Keratinocyte (primary cell): ENCODE data around the gene LHPP. TPM values are rescaled to one million over a fixed set of nuclear protein-coding genes. Genes with fewer than 3 reads are reported as not detected.
A peak's percentile ranks its signal among the peaks of the same experiment; 100 is the strongest.

Experiments used
- DNase-seq: peaks from one replicate; pipeline ENCODE4 v3.0.0-alpha.2; 2011; ENCODE audit warnings: low read depth, missing footprints, low spot score
- FAIRE-seq: peaks from 2 replicates; lab custom pipeline; 2011; peaks lifted over from hg19 to GRCh38; lab: Jason Lieb, UNC
- H2AFZ ChIP-seq: 2 replicates; pipeline ENCODE4 v1.6.0; 2012; ENCODE audit warnings: low read length, control low read depth, inconsistent platforms; ENCODE audit not compliant: control insufficient read depth
- H3K27ac ChIP-seq: 2 replicates; pipeline ENCODE4 v1.5.1; 2011; ENCODE audit warnings: low read length; ENCODE audit not compliant: control insufficient read depth, insufficient read depth
- H3K27me3 ChIP-seq: 3 replicates; pipeline ENCODE4 v1.6.0; 2011; ENCODE audit warnings: low read length; ENCODE audit not compliant: control insufficient read depth, insufficient read depth; ENCODE audit errors: extremely low read depth
- H3K36me3 ChIP-seq, 2 experiments: 2 replicates in 1 of 2; 3 replicates in 1 of 2; pipeline ENCODE4 v1.5.1; 2011; ENCODE audit warnings: low read length in 2 of 2, mild to moderate bottlenecking in 1 of 2; ENCODE audit not compliant: control insufficient read depth in 2 of 2, insufficient read depth in 2 of 2; ENCODE audit errors: extremely low read depth in 1 of 2
- H3K4me1 ChIP-seq: 3 replicates; pipeline ENCODE4 v1.5.1; 2011; ENCODE audit warnings: low read length; ENCODE audit not compliant: control insufficient read depth, insufficient read depth; ENCODE audit errors: extremely low read depth
- H3K4me2 ChIP-seq: 3 replicates; pipeline ENCODE4 v1.6.0; 2011; ENCODE audit warnings: low read depth, low read length; ENCODE audit not compliant: control insufficient read depth, insufficient read depth; ENCODE audit errors: extremely low read depth
- H3K4me3 ChIP-seq, 3 experiments: fragments of 200-600 bp in 1 of 3; sonication (generic) in 1 of 3; 2 replicates in 2 of 3; 3 replicates in 1 of 3; pipeline ENCODE4 v1.5.1; 2011 to 2016; ENCODE audit warnings: low read length in 3 of 3, mild to moderate bottlenecking in 3 of 3, control low read depth in 2 of 3, inconsistent platforms in 1 of 3, low read depth in 1 of 3, mixed read lengths in 1 of 3, mixed run types in 1 of 3, moderate library complexity in 1 of 3; ENCODE audit not compliant: control insufficient read depth in 2 of 3, insufficient read depth in 2 of 3; ENCODE audit errors: extremely low read depth in 1 of 3
- H3K79me2 ChIP-seq: 2 replicates; pipeline ENCODE4 v1.6.0; 2012; ENCODE audit warnings: low read length; ENCODE audit not compliant: control insufficient read depth, insufficient read depth
- H3K9ac ChIP-seq: 3 replicates; pipeline ENCODE4 v1.6.0; 2011; ENCODE audit warnings: low read length; ENCODE audit not compliant: control insufficient read depth, insufficient read depth; ENCODE audit errors: extremely low read depth
- H3K9me1 ChIP-seq: 3 replicates; pipeline ENCODE4 v1.6.0; 2011; ENCODE audit warnings: low read length; ENCODE audit not compliant: control insufficient read depth, insufficient read depth; ENCODE audit errors: extremely low read depth
- H3K9me3 ChIP-seq: 2 replicates; pipeline ENCODE4 v1.5.1; 2012; ENCODE audit warnings: low read depth, low read length; ENCODE audit not compliant: control insufficient read depth
- H4K20me1 ChIP-seq: 3 replicates; pipeline ENCODE4 v1.6.0; 2011; ENCODE audit warnings: low read length; ENCODE audit not compliant: control insufficient read depth, insufficient read depth; ENCODE audit errors: extremely low read depth
- CTCF ChIP-seq, 3 experiments: IDR thresholded peaks in 1 of 3; conservative IDR thresholded peaks in 1 of 3; optimal IDR thresholded peaks in 1 of 3; 2 replicates in 2 of 3; 3 replicates in 1 of 3; pipeline versions ENCODE3 to v1.5.1; 2011; ENCODE audit warnings: low read length in 3 of 3, mild to moderate bottlenecking in 3 of 3, moderate library complexity in 2 of 3, control low read depth in 1 of 3, inconsistent platforms in 1 of 3; ENCODE audit not compliant: insufficient read depth in 2 of 3; ENCODE audit errors: extremely low read depth in 1 of 3
- EZH2 ChIP-seq: IDR thresholded peaks from one replicate; pipeline ENCODE4 v1.6.1; 2012; ENCODE audit warnings: inconsistent platforms, mild to moderate bottlenecking, low read length, moderate library complexity
- dilution Hi-C: fragments of 300-500 bp; cut with MboI; formaldehyde crosslinking; loops from one replicate; pipeline ENCODE4 v1.7.0; 2020; ENCODE audit warnings: low sequenced_read_pairs; ENCODE audit not compliant: extremely low pct_ligation_motif_present
- polyA plus RNA-seq, 5 experiments: library from polyadenylated mRNA; depleted of rRNA in 3 of 5; stranded (reverse) in 3 of 5; stranded (forward) in 1 of 5; unstranded in 1 of 5; fragments of >200 nt; gene quantifications; 1 replicate in 1 of 5; 2 replicates in 3 of 5; 3 replicates in 1 of 5; pipeline versions ENCODE4 v1.2.1 to v1.2.3, GENCODE V29; 2011 to 2012; ENCODE audit warnings: missing spikeins in 2 of 5, low read depth in 1 of 5, low replicate concordance in 1 of 5

Gene LHPP
- polyA plus RNA-seq, 1 donor (not counting 4 experiments of a cell fraction or from before 2014, with no cell fraction given): 13.1 TPM

- Histone ChIP-seq H2AFZ (peak within 1 kb of the TSS; percentile 81), H4K20me1 (peaks cover 5% of the 10 kb centered on the region), H3K79me2 (peaks cover 46% of the 10 kb centered on the region), H3K9ac (peak within 1 kb of the TSS; percentile 81), H3K4me1 (peaks cover 25% of the 10 kb centered on the region), H3K4me2 (peak within 1 kb of the TSS; percentile 84), H3K4me3 (peak within 1 kb of the TSS; percentile 76 to 85 (median 78)), H3K27me3 (no peaks in the 10 kb centered on the region), H3K27ac (peak within 1 kb of the TSS; percentile 76), H3K9me3 (no peaks in the 10 kb centered on the region), H3K9me1 (no peaks in the 10 kb centered on the region), H3K36me3 (no peaks in the 10 kb centered on the region)
- TF ChIP-seq EZH2 (no peak), CTCF (optimal IDR thresholded peaks at IDR 0.05 in 1 of 3, IDR thresholded peaks at IDR 0.05 in 1 of 3, conservative IDR thresholded peaks at IDR 0.05 in 1 of 3; ENCODE audit: extremely low read depth in 1 of 3, insufficient read depth in 2 of 3, low read length in 3 of 3) (peak in 1 of 3 experiments; percentile 17)
- DNase-seq (peak; percentile 87), FAIRE-seq (peak; percentile 43)
- dilution Hi-C loops: no loop called here
Observed at GRCh38 chr10:124418726-124419501, 42.7 kb upstream of the LHPP start, which contains the start of gene OAT. Gene OAT, minus strand, starts transcription at chr10:124418923. Its CDS starts 6,752 bp downstream, at chr10:124412171.

GRCh38 chr10:124419635-124420034, 42.0 kb upstream of the LHPP start:
- H2AFZ ChIP-seq: no peak overlapping the region
- no peaks in the 10 kb centered on the region for H3K36me3 ChIP-seq
- H3K4me3 ChIP-seq: no peak overlapping the region
- H3K4me2 ChIP-seq: peak overlapping the region; percentile 71
- no peaks in the 10 kb centered on the region for H3K27me3 ChIP-seq
- no peak for FAIRE-seq
- no peak for TF ChIP-seq CTCF (optimal IDR thresholded peaks at IDR 0.05 in 1 of 3, IDR thresholded peaks at IDR 0.05 in 1 of 3, conservative IDR thresholded peaks at IDR 0.05 in 1 of 3; ENCODE audit: extremely low read depth in 1 of 3, insufficient read depth in 2 of 3, low read length in 3 of 3)
- TF ChIP-seq EZH2: no peak
- DNase-seq: no peak
- H3K9me1 ChIP-seq: no peaks in the 10 kb centered on the region
- H3K4me1 ChIP-seq: peaks cover 18% of the 10 kb centered on the region
- no peak overlapping the region for H3K9ac ChIP-seq
- H4K20me1 ChIP-seq: peaks cover 5% of the 10 kb centered on the region
- dilution Hi-C loops: no loop called here
- no peaks in the 10 kb centered on the region for H3K9me3 ChIP-seq
- peaks cover 39% of the 10 kb centered on the region for H3K79me2 ChIP-seq
- no peak overlapping the region for H3K27ac ChIP-seq
